GM12878 (cell line): Measurements from ENCODE around the gene BTBD9.

Experiments used
- BCL11A ChIP-seq: IDR thresholded peaks from 2 replicates; pipeline ENCODE4 v1.6.1; 2011; ENCODE audit warnings: low read depth, low read length
- CTCF ChIP-seq, 3 experiments: IDR thresholded peaks in 2 of 3; conservative IDR thresholded peaks in 1 of 3; 2 replicates each; pipeline ENCODE4 v1.5.1; 2011; ENCODE audit warnings: low read depth in 3 of 3, low read length in 3 of 3, mild to moderate bottlenecking in 3 of 3, control low read depth in 2 of 3, moderate library complexity in 2 of 3, inconsistent platforms in 1 of 3, mixed read lengths in 1 of 3; ENCODE audit not compliant: control insufficient read depth in 2 of 3, insufficient read depth in 1 of 3; ENCODE audit errors: extremely low read depth in 1 of 3
- EZH2 ChIP-seq: IDR thresholded peaks from 2 replicates; pipeline ENCODE4 v1.6.1; 2012; ENCODE audit warnings: low read depth, mild to moderate bottlenecking, control low read depth, inconsistent platforms, low read length, borderline replicate concordance; ENCODE audit not compliant: control insufficient read depth
- MAX ChIP-seq: IDR thresholded peaks from 2 replicates; pipeline ENCODE4 v1.6.1; 2012; ENCODE audit warnings: low read depth, low read length, improper control_type of control experiment

- no peak for TF ChIP-seq EZH2
- TF ChIP-seq MAX = no peak
- no peak for TF ChIP-seq BCL11A
- TF ChIP-seq CTCF (IDR thresholded peaks at IDR 0.05 in 2 of 3, conservative IDR thresholded peaks at IDR 0.05 in 1 of 3; ENCODE audit: control insufficient read depth in 2 of 3, extremely low read depth in 1 of 3, insufficient read depth in 1 of 3, low read depth in 3 of 3, low read length in 3 of 3) = peak; percentile 12 to 53 (median 46); a peak in 2 of 6 replicates
Measured at GRCh38 chr6:38570750-38571149, 69.0 kb downstream of the BTBD9 start.
